Measurements from ENCODE around the gene FOXP1. TPM values are rescaled to one million over a fixed set of nuclear protein-coding genes. Genes with fewer than 3 reads are reported as not detected.

Gene FOXP1
- total and polyA plus RNA-seq, 2 donors (not counting 1 experiment from before 2014, with no cell fraction given) = 91.1 to 508 TPM

- Histone ChIP-seq H3K4me1 (ENCODE audit: control insufficient read depth in 2 of 2, insufficient read depth in 2 of 2, low read length in 2 of 2) (peaks cover 24 to 38% of the 10 kb centered on the region in 2 donors), H3K79me2 (ENCODE audit: control insufficient read depth, insufficient read depth, low read length) (peaks cover 97% of the 10 kb centered on the region), H3K27ac (ENCODE audit: low read length in 2 of 2) (no peak overlapping the region), H3K9ac (ENCODE audit: low read length) (no peak overlapping the region), H2AFZ (ENCODE audit: insufficient read depth, low read depth, low read length, poor library complexity, severe bottlenecking) (no peak overlapping the region), H3K4me3 (ENCODE audit: control extremely low read depth in 1 of 5, extremely low read depth in 1 of 5, insufficient read depth in 1 of 5, low read depth in 2 of 5, low read length in 4 of 5) (no peak overlapping the region), H3K27me3 (replicated peaks in 1 of 4; ENCODE audit: control extremely low read depth in 1 of 4, control insufficient read depth in 3 of 4, insufficient read depth in 4 of 4, low read length in 3 of 4) (no peaks in the 10 kb centered on the region), H3K36me3 (replicated peaks in 1 of 2; ENCODE audit: control extremely low read depth in 1 of 2, control insufficient read depth in 1 of 2, extremely low read depth in 1 of 2, insufficient read depth in 2 of 2, low read length in 1 of 2) (peaks cover 0 to 1% of the 10 kb centered on the region in 2 experiments), H3K4me2 (replicated peaks; ENCODE audit: low read depth, low read length, poor library complexity, severe bottlenecking) (no peak overlapping the region), H4K20me1 (ENCODE audit: control insufficient read depth, insufficient read depth, low read length, poor library complexity, severe bottlenecking) (peaks cover 44% of the 10 kb centered on the region), H3K9me3 (ENCODE audit: control extremely low read depth in 1 of 3, control insufficient read depth in 2 of 3, insufficient read depth in 1 of 3, low read length in 2 of 3) (peaks cover 0 to 5% (median 0%) of the 10 kb centered on the region in 3 donors)
- whole genome bisulfite sequencing (ENCODE audit: insufficient coverage) = 100% methylated on average over 3 of the region's 8 CpGs
- Mint-ChIP-seq H3K4me1 (peaks cover 64% of the 10 kb centered on the region), H3K9me3 (ENCODE audit: insufficient read depth) (no peaks in the 10 kb centered on the region), H3K27ac (peak overlapping the region; percentile 10), H3K27me3 (no peaks in the 10 kb centered on the region), H3K4me3 (no peak overlapping the region)
- no peak for TF ChIP-seq EZH2 (IDR thresholded peaks at IDR 0.05; ENCODE audit: borderline replicate concordance, insufficient read depth, low read depth, low read length, poor library complexity, severe bottlenecking)
- TF ChIP-seq, protein P1, sequence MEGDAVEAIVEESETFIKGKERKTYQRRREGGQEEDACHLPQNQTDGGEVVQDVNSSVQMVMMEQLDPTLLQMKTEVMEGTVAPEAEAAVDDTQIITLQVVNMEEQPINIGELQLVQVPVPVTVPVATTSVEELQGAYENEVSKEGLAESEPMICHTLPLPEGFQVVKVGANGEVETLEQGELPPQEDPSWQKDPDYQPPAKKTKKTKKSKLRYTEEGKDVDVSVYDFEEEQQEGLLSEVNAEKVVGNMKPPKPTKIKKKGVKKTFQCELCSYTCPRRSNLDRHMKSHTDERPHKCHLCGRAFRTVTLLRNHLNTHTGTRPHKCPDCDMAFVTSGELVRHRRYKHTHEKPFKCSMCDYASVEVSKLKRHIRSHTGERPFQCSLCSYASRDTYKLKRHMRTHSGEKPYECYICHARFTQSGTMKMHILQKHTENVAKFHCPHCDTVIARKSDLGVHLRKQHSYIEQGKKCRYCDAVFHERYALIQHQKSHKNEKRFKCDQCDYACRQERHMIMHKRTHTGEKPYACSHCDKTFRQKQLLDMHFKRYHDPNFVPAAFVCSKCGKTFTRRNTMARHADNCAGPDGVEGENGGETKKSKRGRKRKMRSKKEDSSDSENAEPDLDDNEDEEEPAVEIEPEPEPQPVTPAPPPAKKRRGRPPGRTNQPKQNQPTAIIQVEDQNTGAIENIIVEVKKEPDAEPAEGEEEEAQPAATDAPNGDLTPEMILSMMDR (IDR thresholded peaks at IDR 0.05) = no peak
- no peak for DNase-seq
- POLR2A ChIA-PET = no interaction called here
- ATAC-seq (ENCODE audit: low read depth) = no peak
- intact Hi-C loops (cut with micrococcal nuclease) = loop anchor here (10.0 kb wide), 1 partner anchor 53 kb away; no protein-coding TSS in a partner anchor
- CTCF ChIA-PET = interaction anchor here (0.7 to 1.3 kb wide), 2 partner anchors 31 to 270 kb away, joined by 3 read pairs; no protein-coding TSS in a partner anchor
Measured at GRCh38 chr3:71241246-71241901, 342.2 kb downstream of the FOXP1 start.

- H3K4me3 ChIP-seq (ENCODE audit: control extremely low read depth in 1 of 5, extremely low read depth in 1 of 5, insufficient read depth in 1 of 5, low read depth in 2 of 5, low read length in 4 of 5) = no peak overlapping the region
- DNase-seq (no peak), ATAC-seq (ENCODE audit: low read depth) (no peak)
- H3K9me3 ChIP-seq (ENCODE audit: control extremely low read depth in 1 of 3, control insufficient read depth in 2 of 3, insufficient read depth in 1 of 3, low read length in 2 of 3) = peaks cover 0 to 5% (median 0%) of the 10 kb centered on the region in 3 donors
- no peak overlapping the region for H3K27ac ChIP-seq (ENCODE audit: low read length in 2 of 2)
- 77% methylated on average over 3 of the region's 8 CpGs for WGBS (ENCODE audit: insufficient coverage)
- intact Hi-C loops (cut with micrococcal nuclease) = loop anchor here (10.0 kb wide), 1 partner anchor 55 kb away; no protein-coding TSS in a partner anchor
- H4K20me1 ChIP-seq (ENCODE audit: control insufficient read depth, insufficient read depth, low read length, poor library complexity, severe bottlenecking) = peaks cover 32% of the 10 kb centered on the region
- H3K4me1 ChIP-seq (ENCODE audit: control insufficient read depth in 2 of 2, insufficient read depth in 2 of 2, low read length in 2 of 2) = peaks cover 23 to 41% of the 10 kb centered on the region in 2 donors
- Mint-ChIP-seq H3K27me3 (no peaks in the 10 kb centered on the region), H3K27ac (no peak overlapping the region), H3K4me1 (peaks cover 63% of the 10 kb centered on the region), H3K9me3 (ENCODE audit: insufficient read depth) (no peaks in the 10 kb centered on the region), H3K4me3 (no peak overlapping the region)
- peaks cover 99% of the 10 kb centered on the region for H3K79me2 ChIP-seq (ENCODE audit: control insufficient read depth, insufficient read depth, low read length)
- peak overlapping the region; percentile 6 for H3K4me2 ChIP-seq (replicated peaks; ENCODE audit: low read depth, low read length, poor library complexity, severe bottlenecking)
- ChIA-PET CTCF (no interaction called here), POLR2A (no interaction called here)
- TF ChIP-seq, protein P1 (IDR thresholded peaks at IDR 0.05) = no peak
- TF ChIP-seq EZH2 (IDR thresholded peaks at IDR 0.05; ENCODE audit: borderline replicate concordance, insufficient read depth, low read depth, low read length, poor library complexity, severe bottlenecking) = no peak
- H2AFZ ChIP-seq (ENCODE audit: insufficient read depth, low read depth, low read length, poor library complexity, severe bottlenecking) = no peak overlapping the region
- peaks cover 0 to 3% of the 10 kb centered on the region in 2 experiments for H3K36me3 ChIP-seq (replicated peaks in 1 of 2; ENCODE audit: control extremely low read depth in 1 of 2, control insufficient read depth in 1 of 2, extremely low read depth in 1 of 2, insufficient read depth in 2 of 2, low read length in 1 of 2)
- no peaks in the 10 kb centered on the region for H3K27me3 ChIP-seq (replicated peaks in 1 of 4; ENCODE audit: control extremely low read depth in 1 of 4, control insufficient read depth in 3 of 4, insufficient read depth in 4 of 4, low read length in 3 of 4)
- no peak overlapping the region for H3K9ac ChIP-seq (ENCODE audit: low read length)
Measured at GRCh38 chr3:71240034-71240433, 343.5 kb downstream of the FOXP1 start.

Data from B cell (primary cell).